Stimulated activated CD8-positive, alpha-beta memory T cell treated with anti-CD3 and anti-CD28 coated beads, Interleukin-15, amount 100 ng/mL, for 4 hours (primary cell): ENCODE data around the gene NTSR1.

ENCODE experiments used
- DNase-seq, 2 donors: peaks; one replicate each; pipeline ENCODE4 v3.0.0-alpha.2; 2020; ENCODE audit warnings: low read depth in 2 of 2

NTSR1 gene

GRCh38 chr20:62755817-62756724 lies 47.4 kb downstream of the NTSR1 start:
- DNase-seq, result no peak

- no peak for DNase-seq
These were observed 49.7 kb downstream of the NTSR1 start for GRCh38 chr20:62758226-62758912.

GRCh38 chr20:62759981-62760431 lies 51.4 kb downstream of the NTSR1 start:
- DNase-seq, result no peak

GRCh38 chr20:62760471-62760855 lies 51.8 kb downstream of the NTSR1 start:
- DNase-seq, result no peak

GRCh38 chr20:62760856-62761758 lies 52.5 kb downstream of the NTSR1 start:
- DNase-seq, result no peak

- DNase-seq, result no peak
These were observed 53.1 kb downstream of the NTSR1 start for GRCh38 chr20:62761759-62762131.

- no peak for DNase-seq
These were observed 53.7 kb downstream of the NTSR1 start for GRCh38 chr20:62762376-62762775.

- no peak for DNase-seq
These were observed 54.2 kb downstream of the NTSR1 start for GRCh38 chr20:62762801-62763368.

GRCh38 chr20:62763404-62763803 lies 54.8 kb downstream of the NTSR1 start:
- no peak for DNase-seq

GRCh38 chr20:62764156-62764935 lies 55.7 kb downstream of the NTSR1 start:
- DNase-seq, result no peak

GRCh38 chr20:62765021-62765420 lies 56.4 kb downstream of the NTSR1 start:
- no peak for DNase-seq

GRCh38 chr20:62765432-62766070 lies 56.9 kb downstream of the NTSR1 start:
- no peak for DNase-seq

GRCh38 chr20:62766071-62766450 lies 57.4 kb downstream of the NTSR1 start:
- no peak for DNase-seq

- no peak for DNase-seq
These were observed 58.1 kb downstream of the NTSR1 start for GRCh38 chr20:62766716-62767115.

GRCh38 chr20:62768234-62768546 lies 59.6 kb downstream of the NTSR1 start:
- no peak for DNase-seq

- no peak for DNase-seq
These were observed 60.1 kb downstream of the NTSR1 start for GRCh38 chr20:62768551-62769287.

- no peak for DNase-seq
These were observed 60.9 kb downstream of the NTSR1 start for GRCh38 chr20:62769346-62770071.

- no peak for DNase-seq
These were observed 61.7 kb downstream of the NTSR1 start for GRCh38 chr20:62770111-62770910.
